ENCODE measurements around the gene AKR1C4. TPM values are rescaled to one million over a fixed set of nuclear protein-coding genes. Genes with fewer than 3 reads are reported as not detected.
"Not testable (repeated sequence)": the region's sequence is repeated elsewhere in the genome, so short reads cannot be mapped to it uniquely, and the experiment has no call there.

The AKR1C4 gene
- total RNA-seq, 2 donors from 2014 or later: not detected

DNA sequence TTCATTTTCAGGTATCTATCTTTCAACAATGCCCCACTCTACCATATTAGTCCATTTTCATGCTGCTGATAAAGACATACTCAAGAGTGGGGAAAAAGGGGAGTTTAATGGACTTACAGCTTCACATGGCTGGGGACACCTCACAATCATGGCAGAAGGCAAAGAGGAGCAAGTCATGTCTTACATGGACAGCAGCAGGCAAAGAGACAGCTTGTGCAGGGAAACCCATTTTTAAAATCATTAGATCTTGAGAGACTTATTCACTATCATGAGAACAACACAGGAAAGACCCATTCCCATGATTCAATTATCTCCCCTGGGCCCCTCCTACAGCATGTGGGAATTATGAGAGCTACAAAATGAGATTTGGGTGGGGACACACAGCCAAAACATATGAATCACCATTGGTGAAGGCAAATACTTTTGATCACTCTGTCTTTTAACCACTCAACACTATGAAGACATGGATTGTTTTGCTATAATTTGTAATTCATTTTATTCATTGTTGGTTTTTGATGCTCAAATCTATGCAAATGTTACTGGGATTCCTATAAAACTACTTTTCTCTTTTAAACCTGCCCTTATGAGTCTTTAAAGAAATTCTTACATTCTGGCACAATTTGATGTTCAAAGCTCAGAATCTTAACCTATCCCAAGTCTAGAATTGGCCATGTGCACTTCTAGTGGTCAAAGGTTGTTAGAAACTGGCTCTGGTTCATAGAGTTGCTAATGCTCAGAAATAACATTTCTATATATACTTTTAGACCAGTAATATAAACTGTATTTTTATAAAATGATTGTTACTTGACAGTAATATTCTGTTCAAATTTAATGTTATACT lies 15.3 kb downstream of the AKR1C4 start:
- no peak overlapping the region for H3K4me3 ChIP-seq
- H3K27ac ChIP-seq: no peak overlapping the region
- H3K4me1 ChIP-seq (replicated peaks): no peaks in the 10 kb centered on the region
- H3K36me3 ChIP-seq: no peaks in the 10 kb centered on the region
- no peak for TF ChIP-seq POLR2AphosphoS5 (IDR thresholded peaks at IDR 0.05)
- TF ChIP-seq, protein P1, sequence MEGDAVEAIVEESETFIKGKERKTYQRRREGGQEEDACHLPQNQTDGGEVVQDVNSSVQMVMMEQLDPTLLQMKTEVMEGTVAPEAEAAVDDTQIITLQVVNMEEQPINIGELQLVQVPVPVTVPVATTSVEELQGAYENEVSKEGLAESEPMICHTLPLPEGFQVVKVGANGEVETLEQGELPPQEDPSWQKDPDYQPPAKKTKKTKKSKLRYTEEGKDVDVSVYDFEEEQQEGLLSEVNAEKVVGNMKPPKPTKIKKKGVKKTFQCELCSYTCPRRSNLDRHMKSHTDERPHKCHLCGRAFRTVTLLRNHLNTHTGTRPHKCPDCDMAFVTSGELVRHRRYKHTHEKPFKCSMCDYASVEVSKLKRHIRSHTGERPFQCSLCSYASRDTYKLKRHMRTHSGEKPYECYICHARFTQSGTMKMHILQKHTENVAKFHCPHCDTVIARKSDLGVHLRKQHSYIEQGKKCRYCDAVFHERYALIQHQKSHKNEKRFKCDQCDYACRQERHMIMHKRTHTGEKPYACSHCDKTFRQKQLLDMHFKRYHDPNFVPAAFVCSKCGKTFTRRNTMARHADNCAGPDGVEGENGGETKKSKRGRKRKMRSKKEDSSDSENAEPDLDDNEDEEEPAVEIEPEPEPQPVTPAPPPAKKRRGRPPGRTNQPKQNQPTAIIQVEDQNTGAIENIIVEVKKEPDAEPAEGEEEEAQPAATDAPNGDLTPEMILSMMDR (IDR thresholded peaks at IDR 0.05): no peak
- no peak for TF ChIP-seq POLR2A (IDR thresholded peaks at IDR 0.05)
- H3K9me3 ChIP-seq: no peaks in the 10 kb centered on the region
- intact Hi-C loops (cut with DNase I): no loop called here
- no peaks in the 10 kb centered on the region for H3K27me3 ChIP-seq (replicated peaks; ENCODE audit: insufficient read depth)
- no peak for DNase-seq (ENCODE audit: low spot score)

DNA sequence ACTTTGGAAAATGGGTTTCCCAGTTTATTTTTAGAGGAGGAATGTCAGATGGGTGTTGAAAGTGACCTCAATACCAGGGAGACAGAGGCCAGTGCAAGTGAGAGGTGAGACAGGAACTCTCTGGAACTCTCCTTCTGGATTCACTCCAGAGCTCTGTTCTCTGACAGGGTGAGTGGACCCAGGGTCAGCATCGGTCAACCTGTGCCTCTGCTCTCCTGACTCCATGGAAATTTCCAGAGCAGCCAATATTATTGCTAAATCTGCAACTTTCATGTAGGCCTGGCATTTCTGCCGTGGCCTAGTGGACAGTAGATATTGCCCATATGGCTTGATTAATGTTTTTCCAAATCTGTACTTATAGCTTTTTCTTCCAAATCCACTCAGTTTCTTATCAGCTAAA lies 20.2 kb downstream of the AKR1C4 start:
- no peak overlapping the region for H3K4me3 ChIP-seq
- no peak for DNase-seq (ENCODE audit: low spot score)
- no peaks in the 10 kb centered on the region for H3K4me1 ChIP-seq (replicated peaks)
- H3K9me3 ChIP-seq: no peaks in the 10 kb centered on the region
- intact Hi-C loops (cut with DNase I): no loop called here
- 43% methylated on average over 2 of the region's 2 CpGs for WGBS
- H3K36me3 ChIP-seq: no peaks in the 10 kb centered on the region
- H3K27me3 ChIP-seq (replicated peaks; ENCODE audit: insufficient read depth): no peaks in the 10 kb centered on the region
- TF ChIP-seq POLR2A (IDR thresholded peaks at IDR 0.05) (no peak), POLR2AphosphoS5 (IDR thresholded peaks at IDR 0.05) (no peak)
- TF ChIP-seq, protein P1 (IDR thresholded peaks at IDR 0.05): no peak
- H3K27ac ChIP-seq: no peak overlapping the region

DNA sequence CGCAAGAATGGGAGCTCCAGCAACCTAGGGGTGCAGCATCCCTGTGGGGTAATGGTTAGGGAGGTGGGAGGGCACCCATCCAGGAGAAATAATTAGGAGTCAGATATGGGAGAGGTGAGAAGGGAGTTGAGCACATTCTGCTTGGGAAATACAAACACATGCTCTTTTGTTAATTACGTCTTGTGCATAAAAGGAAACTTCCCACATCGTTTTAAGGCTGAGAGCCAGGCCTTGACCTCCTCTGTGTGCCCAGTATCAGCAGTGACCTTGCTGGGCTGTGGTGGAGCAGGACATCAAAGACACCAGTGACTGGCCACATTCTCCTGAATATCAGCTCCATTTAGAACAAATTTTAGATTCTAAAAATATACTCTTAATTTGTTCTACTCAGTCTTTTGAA lies 22.6 kb downstream of the AKR1C4 start:
- WGBS: 67% methylated on average over 3 of the region's 3 CpGs

DNA sequence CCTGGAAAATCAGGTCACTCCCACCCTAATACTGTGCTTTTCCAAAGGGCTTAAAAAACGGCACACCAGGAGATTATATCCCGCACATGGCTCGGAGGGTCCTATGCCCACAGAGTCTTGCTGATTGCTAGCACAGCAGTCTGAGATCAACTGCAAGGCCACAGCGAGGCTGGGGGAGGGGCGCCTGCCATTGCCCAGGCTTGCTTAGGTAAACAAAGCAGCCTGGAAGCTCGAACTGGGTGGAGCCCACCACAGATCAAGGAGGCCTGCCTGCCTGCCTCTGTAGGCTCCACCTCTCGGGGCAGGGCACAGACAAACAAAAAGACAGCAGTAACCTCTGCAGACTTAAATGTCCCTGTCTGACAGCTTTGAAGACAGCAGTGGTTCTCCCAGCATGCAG lies 26.3 kb downstream of the AKR1C4 start:
- H3K27ac ChIP-seq; H3K27me3 ChIP-seq (replicated peaks; ENCODE audit: insufficient read depth); H3K9me3 ChIP-seq; DNase-seq (ENCODE audit: low spot score); H3K4me1 ChIP-seq (replicated peaks); H3K4me3 ChIP-seq; intact Hi-C loops (cut with DNase I); H3K36me3 ChIP-seq: not testable (repeated sequence)
- WGBS: 79% methylated on average over 7 of the region's 7 CpGs

More for the DNA sequence above, 22.6 kb downstream of the AKR1C4 start:
- Histone ChIP-seq H3K27ac (no peak overlapping the region), H3K4me3 (no peak overlapping the region), H3K4me1 (replicated peaks) (no peaks in the 10 kb centered on the region), H3K9me3 (no peaks in the 10 kb centered on the region), H3K36me3 (no peaks in the 10 kb centered on the region), H3K27me3 (replicated peaks; ENCODE audit: insufficient read depth) (no peaks in the 10 kb centered on the region)
- DNase-seq (ENCODE audit: low spot score): no peak
- TF ChIP-seq POLR2A (IDR thresholded peaks at IDR 0.05) (no peak), POLR2AphosphoS5 (IDR thresholded peaks at IDR 0.05) (no peak)
- TF ChIP-seq, protein P1 (IDR thresholded peaks at IDR 0.05): no peak
- intact Hi-C loops (cut with DNase I): no loop called here

DNA sequence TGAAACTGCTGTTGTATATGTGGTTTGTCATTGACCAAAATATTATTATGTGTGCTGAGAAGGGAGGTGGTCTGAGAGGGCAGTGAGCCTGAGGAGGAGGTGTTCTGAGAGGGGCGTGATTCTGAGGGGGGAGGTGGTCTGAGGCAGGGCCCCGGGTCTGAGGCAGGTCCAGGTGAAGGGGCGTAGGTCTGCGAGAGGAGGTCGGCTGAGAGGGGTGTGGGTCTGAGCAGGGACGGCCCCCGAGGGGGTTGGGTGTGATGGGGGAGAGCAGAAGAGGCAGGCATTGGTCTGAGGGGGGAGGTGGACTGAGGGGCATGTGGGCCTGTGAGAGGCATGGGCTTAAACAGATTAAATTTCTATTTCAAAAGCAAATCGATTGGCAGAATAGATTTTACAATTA lies 32.4 kb downstream of the AKR1C4 start:
- WGBS: 88% methylated on average over 8 of the region's 8 CpGs
- Histone ChIP-seq H3K36me3 (no peaks in the 10 kb centered on the region), H3K4me3 (no peak overlapping the region), H3K9me3 (no peaks in the 10 kb centered on the region), H3K27ac (no peak overlapping the region), H3K27me3 (replicated peaks; ENCODE audit: insufficient read depth) (no peaks in the 10 kb centered on the region), H3K4me1 (replicated peaks) (no peaks in the 10 kb centered on the region)
- intact Hi-C loops (cut with DNase I): no loop called here
- DNase-seq (ENCODE audit: low spot score): no peak
- TF ChIP-seq POLR2AphosphoS5 (IDR thresholded peaks at IDR 0.05) (no peak), POLR2A (IDR thresholded peaks at IDR 0.05) (no peak)
- TF ChIP-seq, protein P1 (IDR thresholded peaks at IDR 0.05): no peak
